Progenitor cell of endocrine pancreas (in vitro differentiated cells): Measurements from ENCODE around the gene C17orf67. TPM values are rescaled to one million over a fixed set of nuclear protein-coding genes. Genes with fewer than 3 reads are reported as not detected.

Experiments
- DNase-seq: peaks from one replicate; pipeline ENCODE4 v3.0.0; 2021; ENCODE audit warnings: low spot score; ENCODE audit not compliant: unreplicated experiment
- H3K27ac Mint-ChIP-seq: 2 replicates; pipeline ENCODE4 v1.8.0; 2021; ENCODE audit warnings: mild to moderate bottlenecking, moderate library complexity, mixed read lengths
- H3K27me3 Mint-ChIP-seq: 2 replicates; pipeline ENCODE4 v1.8.0; 2021; ENCODE audit warnings: mixed read lengths
- H3K36me3 Mint-ChIP-seq: 2 replicates; pipeline ENCODE4 v1.8.0; 2022; ENCODE audit warnings: mixed read lengths; ENCODE audit not compliant: insufficient read depth
- H3K4me1 Mint-ChIP-seq: 2 replicates; pipeline ENCODE4 v1.8.0; 2021; ENCODE audit warnings: low read depth, mixed read lengths
- H3K4me3 Mint-ChIP-seq: 2 replicates; pipeline ENCODE4 v1.8.0; 2021; ENCODE audit warnings: low read depth, mild to moderate bottlenecking, moderate library complexity, mixed read lengths
- H3K9me3 Mint-ChIP-seq: 2 replicates; pipeline ENCODE4 v1.8.0; 2021; ENCODE audit warnings: low read depth, mixed read lengths
- CTCF ChIP-seq: fragments of 200-600 bp; sonication (generic); IDR thresholded peaks from one replicate; pipeline ENCODE4 v1.5.0; 2021; ENCODE audit warnings: antibody characterized with exemption, mild to moderate bottlenecking; ENCODE audit not compliant: unreplicated experiment
- total RNA-seq: library from RNA; stranded (reverse); gene quantifications from 2 replicates; pipeline ENCODE4 v1.2.1, GENCODE V29; 2021

C17orf67 gene
- total RNA-seq, 1 donor from 2014 or later: 0.65 TPM

- Mint-ChIP-seq H3K27me3 (no peaks in the 10 kb centered on the region), H3K4me1 (peaks cover 2% of the 10 kb centered on the region), H3K36me3 (no peaks in the 10 kb centered on the region), H3K27ac (no peak overlapping the region), H3K4me3 (no peak overlapping the region), H3K9me3 (no peaks in the 10 kb centered on the region)
- no peak for DNase-seq
- no peak for TF ChIP-seq CTCF
Measured at GRCh38 chr17:56866076-56866475, 32.4 kb upstream of the C17orf67 start.

DNA sequence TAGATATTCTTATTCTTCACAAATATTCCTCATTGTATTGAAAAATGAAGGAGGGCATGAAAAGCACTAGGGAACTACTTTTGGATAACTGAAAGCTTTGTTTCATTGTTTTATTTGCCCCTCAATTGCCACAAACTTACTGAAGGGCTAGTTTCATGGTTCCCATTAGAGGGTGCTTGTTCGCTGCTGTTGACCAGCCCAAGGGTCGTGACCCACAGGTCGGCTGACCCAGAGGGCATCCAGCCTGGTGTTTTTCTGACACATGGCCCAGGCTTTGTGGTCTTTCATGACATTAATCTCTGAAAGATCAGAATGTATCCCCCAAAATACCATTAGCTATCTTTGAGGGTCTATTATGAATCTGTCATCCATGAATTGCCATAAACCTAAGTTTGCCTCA, 30.3 kb upstream of the C17orf67 start:
- Mint-ChIP-seq H3K4me1 (peaks cover 2% of the 10 kb centered on the region), H3K36me3 (no peaks in the 10 kb centered on the region), H3K9me3 (no peaks in the 10 kb centered on the region), H3K27me3 (no peaks in the 10 kb centered on the region), H3K4me3 (no peak overlapping the region), H3K27ac (no peak overlapping the region)
- DNase-seq: no peak
- TF ChIP-seq CTCF: no peak

- Mint-ChIP-seq H3K4me3 (no peak overlapping the region), H3K4me1 (peaks cover 2% of the 10 kb centered on the region), H3K27ac (no peak overlapping the region), H3K9me3 (no peaks in the 10 kb centered on the region), H3K27me3 (no peaks in the 10 kb centered on the region), H3K36me3 (peaks cover 2% of the 10 kb centered on the region)
- no peak for TF ChIP-seq CTCF
- DNase-seq: no peak
Measured at GRCh38 chr17:56861899-56862298, 28.2 kb upstream of the C17orf67 start.

DNA sequence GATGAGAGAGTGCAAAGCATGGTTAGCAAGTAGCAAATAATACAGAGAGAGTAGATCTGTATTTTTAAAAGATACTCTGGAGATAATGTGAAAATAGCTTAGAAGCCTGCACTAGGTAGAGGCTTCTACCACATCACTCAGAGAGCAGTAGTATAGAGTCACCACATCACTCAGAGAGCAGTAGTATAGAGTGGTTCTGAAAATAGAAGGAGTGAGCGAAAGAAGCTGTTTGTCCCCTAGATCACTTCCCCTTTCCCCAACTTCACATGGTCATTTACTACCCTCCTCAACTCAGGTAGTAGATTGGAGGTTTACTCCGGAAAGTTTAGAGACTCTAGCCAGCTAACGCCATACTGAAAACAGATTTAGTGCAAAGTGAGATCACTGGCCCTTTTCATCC, 17.3 kb upstream of the C17orf67 start:
- no peak overlapping the region for H3K4me3 Mint-ChIP-seq
- no peaks in the 10 kb centered on the region for H3K9me3 Mint-ChIP-seq
- no peaks in the 10 kb centered on the region for H3K4me1 Mint-ChIP-seq
- H3K27ac Mint-ChIP-seq: no peak overlapping the region
- H3K36me3 Mint-ChIP-seq: no peaks in the 10 kb centered on the region
- TF ChIP-seq CTCF: no peak
- H3K27me3 Mint-ChIP-seq: no peaks in the 10 kb centered on the region
- DNase-seq: no peak

DNA sequence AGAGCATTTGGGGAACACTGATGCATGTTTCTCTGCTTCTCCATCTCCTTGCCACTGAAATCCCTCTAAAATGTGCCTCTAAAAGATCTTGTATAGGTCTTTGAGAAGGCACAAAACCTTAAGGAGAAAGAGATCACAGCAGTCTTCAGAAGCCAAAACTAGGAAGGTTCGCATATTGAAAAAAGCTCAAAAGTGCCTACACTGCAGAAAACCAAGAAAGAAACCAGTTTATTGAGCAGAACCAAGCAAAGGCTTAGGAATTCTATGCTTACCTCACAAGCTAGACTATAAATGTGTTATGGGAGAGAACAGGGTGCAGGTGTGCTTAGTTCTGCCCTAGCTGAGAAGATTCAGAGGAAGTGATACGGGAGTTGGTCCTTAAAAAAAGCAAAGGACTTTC, 16.9 kb upstream of the C17orf67 start:
- no peak for TF ChIP-seq CTCF
- Mint-ChIP-seq H3K36me3 (no peaks in the 10 kb centered on the region), H3K4me1 (no peaks in the 10 kb centered on the region), H3K27ac (peak overlapping the region; percentile 2), H3K9me3 (no peaks in the 10 kb centered on the region), H3K4me3 (no peak overlapping the region), H3K27me3 (no peaks in the 10 kb centered on the region)
- DNase-seq: no peak

DNA sequence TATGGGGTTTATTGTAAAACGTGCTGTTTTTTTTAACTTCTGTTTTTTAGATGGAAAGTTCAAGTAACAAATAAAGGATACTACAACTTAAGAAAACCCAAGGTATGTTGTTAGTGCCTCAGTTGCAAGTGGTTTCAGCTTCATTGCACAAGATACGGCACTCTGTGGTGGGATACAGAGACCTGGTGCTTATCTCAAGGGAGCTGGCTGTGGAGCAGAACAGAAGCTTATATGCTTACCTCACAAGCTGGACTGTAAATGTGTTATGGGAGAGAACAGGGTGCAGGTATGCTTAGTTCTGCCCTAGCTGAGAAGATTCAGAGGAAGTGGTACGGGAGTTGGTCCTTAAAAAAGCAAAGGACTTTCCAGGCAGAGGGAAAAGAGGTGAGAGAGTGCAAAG, 15.4 kb upstream of the C17orf67 start:
- H3K9me3 Mint-ChIP-seq: no peaks in the 10 kb centered on the region
- no peaks in the 10 kb centered on the region for H3K36me3 Mint-ChIP-seq
- DNase-seq: no peak
- no peaks in the 10 kb centered on the region for H3K27me3 Mint-ChIP-seq
- no peak overlapping the region for H3K27ac Mint-ChIP-seq
- no peak overlapping the region for H3K4me3 Mint-ChIP-seq
- H3K4me1 Mint-ChIP-seq: no peaks in the 10 kb centered on the region
- no peak for TF ChIP-seq CTCF
